ENCODE measurements around the gene ZNF584.
"Not testable (repeated sequence)": the region's sequence is repeated elsewhere in the genome, so short reads cannot be mapped to it uniquely, and the experiment has no call there.

Gene ZNF584

GRCh38 chr19:58403920-58404478, 4.5 kb upstream of the ZNF584 start:
- DNase-seq (ENCODE audit: low read depth in 3 of 3, low spot score in 1 of 3) = not testable (repeated sequence)

- no peak for DNase-seq (ENCODE audit: low read depth in 3 of 3, low spot score in 1 of 3)
These were observed 1.4 kb upstream of the ZNF584 start for GRCh38 chr19:58406818-58407657.

GRCh38 chr19:58407658-58408151, 744 bp upstream of the ZNF584 start:
- no peak for DNase-seq (ENCODE audit: low read depth in 3 of 3, low spot score in 1 of 3)

GRCh38 chr19:58409010-58409790, 751 bp downstream of the ZNF584 start:
- no peak for DNase-seq (ENCODE audit: low read depth in 3 of 3, low spot score in 1 of 3)

- DNase-seq (ENCODE audit: low read depth in 3 of 3, low spot score in 1 of 3) = no peak
These were observed 8.2 kb downstream of the ZNF584 start for GRCh38 chr19:58416604-58417003.

GRCh38 chr19:58417071-58417470, 8.6 kb downstream of the ZNF584 start:
- no peak for DNase-seq (ENCODE audit: low read depth in 3 of 3, low spot score in 1 of 3)

GRCh38 chr19:58428617-58429016, 20.2 kb downstream of the ZNF584 start:
- DNase-seq (ENCODE audit: low read depth in 3 of 3, low spot score in 1 of 3) = no peak

GRCh38 chr19:58429745-58430144, 21.3 kb downstream of the ZNF584 start:
- DNase-seq (ENCODE audit: low read depth in 3 of 3, low spot score in 1 of 3) = no peak

- DNase-seq (ENCODE audit: low read depth in 3 of 3, low spot score in 1 of 3) = no peak
These were observed 25.8 kb downstream of the ZNF584 start for GRCh38 chr19:58434217-58434616.

GRCh38 chr19:58439576-58440554, 31.4 kb downstream of the ZNF584 start, which contains the start of gene ZNF132:
Gene ZNF132 (minus strand): TSS chr19:58440153. CDS start chr19:58439821, 332 bp downstream.
- DNase-seq (ENCODE audit: low read depth in 3 of 3, low spot score in 1 of 3) = peak; percentile 81 to 90 (median 86)

GRCh38 chr19:58440556-58440955, 32.1 kb downstream of the ZNF584 start:
- DNase-seq (ENCODE audit: low read depth in 3 of 3, low spot score in 1 of 3) = no peak

GRCh38 chr19:58442986-58443385, 34.5 kb downstream of the ZNF584 start:
- DNase-seq (ENCODE audit: low read depth in 3 of 3, low spot score in 1 of 3) = not testable (repeated sequence)

- DNase-seq (ENCODE audit: low read depth in 3 of 3, low spot score in 1 of 3) = not testable (repeated sequence)
These were observed 40.4 kb downstream of the ZNF584 start for GRCh38 chr19:58448860-58449259.

GRCh38 chr19:58449980-58450379, 41.5 kb downstream of the ZNF584 start:
- DNase-seq (ENCODE audit: low read depth in 3 of 3, low spot score in 1 of 3) = not testable (repeated sequence)

GRCh38 chr19:58450856-58451357, 42.5 kb downstream of the ZNF584 start:
- DNase-seq (ENCODE audit: low read depth in 3 of 3, low spot score in 1 of 3) = no peak

- DNase-seq (ENCODE audit: low read depth in 3 of 3, low spot score in 1 of 3) = peak; percentile 88 to 92 (median 89)
These were observed 43.1 kb downstream of the ZNF584 start, which contains the start of gene ZNF324B for GRCh38 chr19:58451358-58452101. Gene ZNF324B (plus strand): TSS chr19:58451622. CDS start chr19:58453702, 2,080 bp downstream.

- no peak for DNase-seq (ENCODE audit: low read depth in 3 of 3, low spot score in 1 of 3)
These were observed 45.3 kb downstream of the ZNF584 start for GRCh38 chr19:58453743-58454142.

GRCh38 chr19:58455306-58455705, 46.9 kb downstream of the ZNF584 start:
- DNase-seq (ENCODE audit: low read depth in 3 of 3, low spot score in 1 of 3) = no peak

- no peak for DNase-seq (ENCODE audit: low read depth in 3 of 3, low spot score in 1 of 3)
These were observed 47.7 kb downstream of the ZNF584 start for GRCh38 chr19:58456111-58456510.

Data from stimulated activated CD4-positive, alpha-beta T cell treated with anti-CD3 and anti-CD28 coated beads, TNF-alpha, amount 100 ng/mL, for 1 hour (primary cell).